Lower leg skin (tissue), 4 donors: Measurements from ENCODE around the gene WFDC1. TPM values are rescaled to one million over a fixed set of nuclear protein-coding genes. Genes with fewer than 3 reads are reported as not detected.

Experiments used
- DNase-seq, 2 donors: peaks; one replicate each; pipeline ENCODE4 v3.0.0-alpha.2; 2019; ENCODE audit warnings: low spot score in 2 of 2
- H3K4me3 ChIP-seq: fragments of 200-600 bp; sonication (generic); 2 replicates; pipeline ENCODE4 v1.5.1; 2017; ENCODE audit warnings: mild to moderate bottlenecking, low read depth; ENCODE audit not compliant: poor library complexity, severe bottlenecking
- POLR2A ChIP-seq, 2 donors: fragments of 450-650 bp; IDR thresholded peaks; one replicate each; pipeline ENCODE4 v1.6.1; 2016 to 2017; ENCODE audit warnings: antibody characterized with exemption in 2 of 2, mild to moderate bottlenecking in 1 of 2, moderate library complexity in 1 of 2
- WGBS, 2 donors: methylation state at CpG; one replicate each; pipeline ENCODE4 v1.1.5; 2018; 5-methylcytosine and 5-hydroxymethylcytosine counted together
- intact Hi-C: fragments of 100-400 bp; cut with DNase I; formaldehyde crosslinking; loops from one replicate; pipeline ENCODE4 v1.15.0; 2023; ENCODE audit warnings: low total_unique reads
- total RNA-seq, 4 donors: library from RNA; depleted of rRNA; stranded (reverse); fragments of >200 nt; gene quantifications; one replicate each; pipeline ENCODE4 v1.1.0, GENCODE V29; 2016
- TF ChIP-seq, protein P1 (sequence below), 3 donors: fragments of 450-650 bp; IDR thresholded peaks; one replicate each; pipeline ENCODE4 v1.5.1; 2016; ENCODE audit warnings: antibody characterized with exemption in 3 of 3, mild to moderate bottlenecking in 3 of 3, moderate library complexity in 2 of 3

The WFDC1 gene
- total RNA-seq, 4 donors from 2014 or later = 0.91 to 2.2 (median 1.3) TPM; not detected in 1

- 72 to 76% methylated on average over 7 of the region's 7 CpGs for WGBS, 2 donors
- DNase-seq = no peak
- intact Hi-C loops = no loop called here
- no peak overlapping the region for H3K4me3 ChIP-seq
- TF ChIP-seq, protein P1, sequence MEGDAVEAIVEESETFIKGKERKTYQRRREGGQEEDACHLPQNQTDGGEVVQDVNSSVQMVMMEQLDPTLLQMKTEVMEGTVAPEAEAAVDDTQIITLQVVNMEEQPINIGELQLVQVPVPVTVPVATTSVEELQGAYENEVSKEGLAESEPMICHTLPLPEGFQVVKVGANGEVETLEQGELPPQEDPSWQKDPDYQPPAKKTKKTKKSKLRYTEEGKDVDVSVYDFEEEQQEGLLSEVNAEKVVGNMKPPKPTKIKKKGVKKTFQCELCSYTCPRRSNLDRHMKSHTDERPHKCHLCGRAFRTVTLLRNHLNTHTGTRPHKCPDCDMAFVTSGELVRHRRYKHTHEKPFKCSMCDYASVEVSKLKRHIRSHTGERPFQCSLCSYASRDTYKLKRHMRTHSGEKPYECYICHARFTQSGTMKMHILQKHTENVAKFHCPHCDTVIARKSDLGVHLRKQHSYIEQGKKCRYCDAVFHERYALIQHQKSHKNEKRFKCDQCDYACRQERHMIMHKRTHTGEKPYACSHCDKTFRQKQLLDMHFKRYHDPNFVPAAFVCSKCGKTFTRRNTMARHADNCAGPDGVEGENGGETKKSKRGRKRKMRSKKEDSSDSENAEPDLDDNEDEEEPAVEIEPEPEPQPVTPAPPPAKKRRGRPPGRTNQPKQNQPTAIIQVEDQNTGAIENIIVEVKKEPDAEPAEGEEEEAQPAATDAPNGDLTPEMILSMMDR (IDR thresholded peaks at IDR 0.05) = no peak
- TF ChIP-seq POLR2A (IDR thresholded peaks at IDR 0.05) = no peak
These were observed 28.9 kb downstream of the WFDC1 start for GRCh38 chr16:84323606-84324005.

GRCh38 chr16:84324434-84325262 lies 30.0 kb downstream of the WFDC1 start:
- 45 to 49% methylated on average over 2 of the region's 2 CpGs for WGBS, 2 donors
- no peak for DNase-seq
- no peak overlapping the region for H3K4me3 ChIP-seq
- no peak for TF ChIP-seq POLR2A (IDR thresholded peaks at IDR 0.05)
- TF ChIP-seq, protein P1 (IDR thresholded peaks at IDR 0.05) = no peak
- intact Hi-C loops = no loop called here

DNA sequence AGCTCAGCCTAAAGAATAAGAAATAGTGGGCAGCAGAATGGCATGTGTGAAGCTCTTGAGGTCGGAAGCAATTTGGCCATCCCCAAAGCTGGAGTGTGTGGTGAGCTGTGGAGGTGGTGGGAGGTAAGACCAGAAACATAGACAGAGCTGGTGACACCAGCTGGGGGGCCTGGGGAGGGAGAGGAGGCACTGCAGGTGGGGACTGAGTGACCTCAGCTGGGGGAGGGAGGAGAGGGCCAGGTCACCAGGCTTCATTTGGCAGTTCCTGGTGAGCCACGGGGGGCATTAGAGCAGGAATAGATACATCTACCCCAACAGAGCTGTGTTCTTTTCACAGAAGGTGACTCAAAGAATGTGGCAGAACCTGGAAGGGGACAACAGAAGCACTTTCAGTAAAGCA lies 31.9 kb downstream of the WFDC1 start:
- intact Hi-C loops = no loop called here
- no peak for DNase-seq
- TF ChIP-seq, protein P1 (IDR thresholded peaks at IDR 0.05) = no peak
- no peak for TF ChIP-seq POLR2A (IDR thresholded peaks at IDR 0.05)
- 76 to 88% methylated on average over 2 of the region's 2 CpGs for WGBS, 2 donors
- no peak overlapping the region for H3K4me3 ChIP-seq

GRCh38 chr16:84327926-84328505 lies 33.3 kb downstream of the WFDC1 start:
- WGBS, 2 donors = 75 to 76% methylated on average over 13 of the region's 13 CpGs
- intact Hi-C loops = no loop called here
- DNase-seq = no peak
- no peak overlapping the region for H3K4me3 ChIP-seq
- TF ChIP-seq, protein P1 (IDR thresholded peaks at IDR 0.05) = no peak
- no peak for TF ChIP-seq POLR2A (IDR thresholded peaks at IDR 0.05)

DNA sequence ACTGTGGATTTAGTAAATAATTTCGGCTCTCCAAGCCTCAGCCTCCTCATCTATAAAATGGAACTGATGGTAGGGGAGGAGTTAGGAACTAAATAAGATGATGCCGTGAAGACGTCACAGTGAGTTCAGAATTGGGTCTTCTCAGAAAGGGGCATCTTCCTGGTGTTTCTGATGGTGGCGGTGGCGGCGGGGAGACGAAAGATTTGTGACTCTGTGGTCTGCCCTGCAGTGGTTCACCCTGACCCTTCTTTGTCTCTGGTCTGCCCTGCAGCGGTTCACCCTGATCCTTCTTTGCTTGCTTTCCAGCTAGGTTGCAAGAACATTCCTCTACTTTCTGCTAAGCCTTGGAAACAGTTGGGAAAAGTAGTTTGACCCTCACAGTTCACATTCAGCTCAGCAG lies 34.3 kb downstream of the WFDC1 start:
- intact Hi-C loops = no loop called here
- no peak for TF ChIP-seq POLR2A (IDR thresholded peaks at IDR 0.05)
- TF ChIP-seq, protein P1 (IDR thresholded peaks at IDR 0.05) = no peak
- DNase-seq = no peak
- H3K4me3 ChIP-seq = no peak overlapping the region
- 91 to 92% methylated on average over 8 of the region's 8 CpGs for WGBS, 2 donors
